ENCODE results near the gene ZSWIM5.

ZSWIM5 gene

GRCh38 chr1:45244660-45245059 lies 38.3 kb upstream of the ZSWIM5 start:
- Histone ChIP-seq H3K4me2 (no peak overlapping the region), H3K27me3 (ENCODE audit: insufficient read depth, low read depth) (no peaks in the 10 kb centered on the region), H3K4me1 (ENCODE audit: low read depth, poor library complexity, severe bottlenecking) (no peaks in the 10 kb centered on the region), H3K27ac (no peak overlapping the region), H4K20me1 (ENCODE audit: insufficient read depth) (no peaks in the 10 kb centered on the region), H3K36me3 (ENCODE audit: insufficient read depth) (no peaks in the 10 kb centered on the region), H2AFZ (ENCODE audit: low read depth) (no peak overlapping the region), H3K4me3 (IDR thresholded peaks at IDR 0.05; ENCODE audit: insufficient read depth, low read depth, low read length) (no peak overlapping the region), H3K79me2 (ENCODE audit: insufficient read depth, low read depth) (no peaks in the 10 kb centered on the region), H3K9ac (no peak overlapping the region)
- TF ChIP-seq CTCF (conservative IDR thresholded peaks at IDR 0.05; ENCODE audit: low read depth, low read length), result no peak

- Histone ChIP-seq H3K4me3 (IDR thresholded peaks at IDR 0.05; ENCODE audit: insufficient read depth, low read depth, low read length) (no peak overlapping the region), H2AFZ (ENCODE audit: low read depth) (no peak overlapping the region), H3K27ac (no peak overlapping the region), H3K4me2 (no peak overlapping the region), H3K4me1 (ENCODE audit: low read depth, poor library complexity, severe bottlenecking) (no peaks in the 10 kb centered on the region), H4K20me1 (ENCODE audit: insufficient read depth) (no peaks in the 10 kb centered on the region), H3K36me3 (ENCODE audit: insufficient read depth) (no peaks in the 10 kb centered on the region), H3K27me3 (ENCODE audit: insufficient read depth, low read depth) (no peaks in the 10 kb centered on the region), H3K9ac (no peak overlapping the region), H3K79me2 (ENCODE audit: insufficient read depth, low read depth) (no peaks in the 10 kb centered on the region)
- no peak for TF ChIP-seq CTCF (conservative IDR thresholded peaks at IDR 0.05; ENCODE audit: low read depth, low read length)
Measured at GRCh38 chr1:45243476-45244343, 37.3 kb upstream of the ZSWIM5 start.

GRCh38 chr1:45238846-45239245 lies 32.4 kb upstream of the ZSWIM5 start:
- TF ChIP-seq CTCF (conservative IDR thresholded peaks at IDR 0.05; ENCODE audit: low read depth, low read length), result no peak
- H3K4me3 ChIP-seq (IDR thresholded peaks at IDR 0.05; ENCODE audit: insufficient read depth, low read depth, low read length), result no peak overlapping the region
- H3K9ac ChIP-seq, result no peak overlapping the region
- H3K27ac ChIP-seq, result no peak overlapping the region
- no peaks in the 10 kb centered on the region for H3K36me3 ChIP-seq (ENCODE audit: insufficient read depth)
- H3K79me2 ChIP-seq (ENCODE audit: insufficient read depth, low read depth), result no peaks in the 10 kb centered on the region
- no peaks in the 10 kb centered on the region for H4K20me1 ChIP-seq (ENCODE audit: insufficient read depth)
- H3K4me2 ChIP-seq, result no peak overlapping the region
- H3K4me1 ChIP-seq (ENCODE audit: low read depth, poor library complexity, severe bottlenecking), result no peaks in the 10 kb centered on the region
- H2AFZ ChIP-seq (ENCODE audit: low read depth), result no peak overlapping the region
- H3K27me3 ChIP-seq (ENCODE audit: insufficient read depth, low read depth), result no peaks in the 10 kb centered on the region

GRCh38 chr1:45236136-45236535 lies 29.7 kb upstream of the ZSWIM5 start:
- H2AFZ ChIP-seq (ENCODE audit: low read depth), result no peak overlapping the region
- no peak overlapping the region for H3K9ac ChIP-seq
- no peak overlapping the region for H3K27ac ChIP-seq
- H3K4me3 ChIP-seq (IDR thresholded peaks at IDR 0.05; ENCODE audit: insufficient read depth, low read depth, low read length), result no peak overlapping the region
- no peaks in the 10 kb centered on the region for H3K36me3 ChIP-seq (ENCODE audit: insufficient read depth)
- TF ChIP-seq CTCF (conservative IDR thresholded peaks at IDR 0.05; ENCODE audit: low read depth, low read length), result no peak
- no peaks in the 10 kb centered on the region for H3K79me2 ChIP-seq (ENCODE audit: insufficient read depth, low read depth)
- H3K4me1 ChIP-seq (ENCODE audit: low read depth, poor library complexity, severe bottlenecking), result no peaks in the 10 kb centered on the region
- H4K20me1 ChIP-seq (ENCODE audit: insufficient read depth), result no peaks in the 10 kb centered on the region
- H3K27me3 ChIP-seq (ENCODE audit: insufficient read depth, low read depth), result no peaks in the 10 kb centered on the region
- no peak overlapping the region for H3K4me2 ChIP-seq

Measured in KMS-11 (cell line).